ENCODE data around the gene PPP2R1A. TPM values are rescaled to one million over a fixed set of nuclear protein-coding genes. Genes with fewer than 3 reads are reported as not detected.

PPP2R1A gene
- total and polyA plus RNA-seq, 2 donors from 2014 or later, result 314 to 346 TPM

- intact Hi-C loops (cut with DNase I), result no loop called here
- peaks cover 0 to 2% (median 0%) of the 10 kb centered on the region in 3 donors for H3K9me3 ChIP-seq (ENCODE audit: control insufficient read depth in 2 of 3, insufficient read depth in 1 of 3, low read length in 3 of 3)
Observed at GRCh38 chr19:52148256-52148655, 41.6 kb upstream of the PPP2R1A start.

DNA sequence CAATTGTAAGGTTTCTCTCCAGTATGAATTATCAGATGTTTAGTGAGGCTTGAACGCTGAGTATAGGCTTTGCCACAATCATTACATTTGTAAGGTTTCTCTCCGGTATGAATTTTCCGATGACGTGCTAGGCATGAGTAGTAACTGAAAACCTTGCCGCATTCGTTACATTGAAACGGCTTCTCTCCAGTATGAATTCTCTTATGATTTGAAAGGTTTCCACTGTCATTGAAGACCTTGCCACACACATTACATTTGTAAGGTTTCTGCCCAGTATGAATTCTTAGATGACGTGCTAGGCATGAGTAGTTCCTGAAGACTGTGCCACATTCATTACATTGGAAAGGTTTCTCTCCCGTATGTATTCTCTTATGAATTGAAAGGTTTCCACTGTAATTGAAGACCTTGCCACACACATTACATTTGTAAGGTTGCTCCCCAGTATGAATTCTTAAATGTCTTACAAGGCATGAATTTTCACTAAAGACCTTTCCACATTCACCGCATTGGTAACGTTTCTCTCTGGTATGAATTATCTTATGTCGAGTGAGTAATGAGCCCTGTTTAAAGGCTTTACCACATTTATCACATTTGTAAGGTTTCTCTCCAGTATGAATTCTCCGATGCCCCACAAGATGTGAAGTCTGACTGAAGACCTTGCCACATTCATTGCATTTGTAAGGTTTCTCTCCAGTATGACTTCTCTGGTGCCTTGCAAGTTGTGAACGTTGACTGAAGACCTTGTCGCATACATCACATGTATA, 34.1 kb upstream of the PPP2R1A start:
- no peaks in the 10 kb centered on the region for H3K27me3 ChIP-seq (ENCODE audit: control insufficient read depth, insufficient read depth, low read length)
- H3K27ac ChIP-seq (ENCODE audit: low read depth in 2 of 2, low read length in 2 of 2), result no peak overlapping the region
- peaks cover 16 to 40% (median 32%) of the 10 kb centered on the region in 3 donors for H3K9me3 ChIP-seq (ENCODE audit: control insufficient read depth in 2 of 3, insufficient read depth in 1 of 3, low read length in 3 of 3)
- peak overlapping the region in 1 of 3 donors; percentile 10 for H3K4me3 ChIP-seq (ENCODE audit: low read length in 3 of 3)
- H3K36me3 ChIP-seq (ENCODE audit: control insufficient read depth in 2 of 3, insufficient read depth in 3 of 3, low read length in 3 of 3), result peaks cover 13 to 30% (median 20%) of the 10 kb centered on the region in 3 donors
- no peaks in the 10 kb centered on the region for H3K4me1 ChIP-seq (ENCODE audit: control insufficient read depth in 2 of 3, insufficient read depth in 2 of 3, low read depth in 1 of 3, low read length in 3 of 3)
- intact Hi-C loops (cut with DNase I), result no loop called here
- no peak for DNase-seq
- no peak for TF ChIP-seq CTCF (IDR thresholded peaks at IDR 0.05; ENCODE audit: borderline replicate concordance, extremely low read depth, insufficient read depth)
- FAIRE-seq, result no peak
- no peak overlapping the region for H3K9ac ChIP-seq (ENCODE audit: low read length in 3 of 3)

More at GRCh38 chr19:52148256-52148655, 41.6 kb upstream of the PPP2R1A start:
- no peak overlapping the region for H3K4me3 ChIP-seq (ENCODE audit: low read length in 3 of 3)
- no peak overlapping the region for H3K27ac ChIP-seq (ENCODE audit: low read depth in 2 of 2, low read length in 2 of 2)
- H3K4me1 ChIP-seq (ENCODE audit: control insufficient read depth in 2 of 3, insufficient read depth in 2 of 3, low read depth in 1 of 3, low read length in 3 of 3), result no peaks in the 10 kb centered on the region
- no peaks in the 10 kb centered on the region for H3K27me3 ChIP-seq (ENCODE audit: control insufficient read depth, insufficient read depth, low read length)
- DNase-seq (no peak), FAIRE-seq (peak; percentile 8)
- TF ChIP-seq CTCF (IDR thresholded peaks at IDR 0.05; ENCODE audit: borderline replicate concordance, extremely low read depth, insufficient read depth), result no peak
- H3K9ac ChIP-seq (ENCODE audit: low read length in 3 of 3), result no peak overlapping the region
- no peaks in the 10 kb centered on the region for H3K36me3 ChIP-seq (ENCODE audit: control insufficient read depth in 2 of 3, insufficient read depth in 3 of 3, low read length in 3 of 3)

DNA sequence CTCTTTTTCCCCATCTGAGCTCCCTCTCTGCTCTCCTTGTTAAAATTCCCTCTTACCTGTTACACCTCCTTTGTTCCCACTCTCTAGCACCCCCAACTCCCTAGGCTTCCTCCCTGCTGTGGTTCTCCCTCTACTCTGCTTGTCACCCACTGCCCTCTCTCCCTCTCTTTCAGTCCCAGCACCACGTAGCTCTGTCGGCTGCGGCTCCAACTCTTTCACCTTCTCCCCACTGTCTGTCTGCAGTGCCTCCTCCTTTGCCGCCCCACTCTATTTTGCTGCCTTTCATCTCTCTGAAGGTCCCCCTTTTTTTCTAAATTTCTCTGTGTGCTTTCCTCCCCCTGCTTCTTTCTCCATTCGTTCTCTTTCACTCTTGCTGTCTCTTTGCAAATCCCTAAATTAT, 19.5 kb upstream of the PPP2R1A start:
- Histone ChIP-seq H3K4me3 (ENCODE audit: low read length in 3 of 3) (peak overlapping the region; percentile 98 to 100 (median 98)), H3K9ac (ENCODE audit: low read length in 3 of 3) (peak overlapping the region; percentile 41 to 99 (median 92)), H3K4me1 (ENCODE audit: control insufficient read depth in 2 of 3, insufficient read depth in 2 of 3, low read depth in 1 of 3, low read length in 3 of 3) (peaks cover 3 to 10% (median 7%) of the 10 kb centered on the region in 3 donors), H3K27ac (ENCODE audit: low read depth in 2 of 2, low read length in 2 of 2) (peak overlapping the region in 1 of 2 donors; percentile 68), H3K27me3 (ENCODE audit: control insufficient read depth, insufficient read depth, low read length) (no peaks in the 10 kb centered on the region), H3K36me3 (ENCODE audit: control insufficient read depth in 2 of 3, insufficient read depth in 3 of 3, low read length in 3 of 3) (peaks cover 3 to 8% (median 6%) of the 10 kb centered on the region in 3 donors), H3K9me3 (ENCODE audit: control insufficient read depth in 2 of 3, insufficient read depth in 1 of 3, low read length in 3 of 3) (no peaks in the 10 kb centered on the region)
- no peak for TF ChIP-seq CTCF (IDR thresholded peaks at IDR 0.05; ENCODE audit: borderline replicate concordance, extremely low read depth, insufficient read depth)
- FAIRE-seq (no peak), DNase-seq (peak in 2 of 5 donors; percentile 19 to 22)
- intact Hi-C loops (cut with DNase I), result no loop called here

Measured in kidney (tissue), 14 donors.